ENCODE results near the gene NF1. TPM values are rescaled to one million over a fixed set of nuclear protein-coding genes. Genes with fewer than 3 reads are reported as not detected.
A peak's percentile ranks its signal among the peaks of the same experiment; 100 is the strongest.

NF1 gene
- total and polyA plus RNA-seq, 8 donors = 45.0 to 57.7 (median 52.0) TPM

GRCh38 chr17:31366088-31366487 lies 271.3 kb downstream of the NF1 start:
- Histone ChIP-seq H3K27ac (no peak overlapping the region), H3K4me3 (no peak overlapping the region), H3K4me1 (no peaks in the 10 kb centered on the region), H3K27me3 (no peaks in the 10 kb centered on the region), H3K9me3 (no peaks in the 10 kb centered on the region), H3K36me3 (peaks cover 0 to 19% of the 10 kb centered on the region in 2 donors)
- TF ChIP-seq CTCF (IDR thresholded peaks at IDR 0.05) = no peak
- intact Hi-C loops (cut with DNase I) = loop anchor here in 1 of 2 donors (10.0 kb wide), 1 partner anchor 131 kb away; no protein-coding TSS in a partner anchor
- ATAC-seq = no peak
- no peak for DNase-seq

GRCh38 chr17:31369266-31369665 lies 274.5 kb downstream of the NF1 start:
- Histone ChIP-seq H3K27me3 (no peaks in the 10 kb centered on the region), H3K9me3 (no peaks in the 10 kb centered on the region), H3K27ac (no peak overlapping the region), H3K4me1 (peaks cover 0 to 27% of the 10 kb centered on the region in 2 donors), H3K36me3 (peaks cover 0 to 6% of the 10 kb centered on the region in 2 donors), H3K4me3 (no peak overlapping the region)
- ATAC-seq (no peak), DNase-seq (peak in 1 of 4 donors; percentile 45)
- TF ChIP-seq CTCF (IDR thresholded peaks at IDR 0.05) = no peak
- intact Hi-C loops (cut with DNase I) = loop anchor here in 1 of 2 donors (10.0 kb wide), 1 partner anchor 134 kb away; no protein-coding TSS in a partner anchor

- peaks cover 0 to 31% of the 10 kb centered on the region in 2 donors for H3K4me1 ChIP-seq
- H3K36me3 ChIP-seq = peaks cover 0 to 8% of the 10 kb centered on the region in 2 donors
- TF ChIP-seq CTCF (IDR thresholded peaks at IDR 0.05) = no peak
- no peak for ATAC-seq
- no peak overlapping the region for H3K4me3 ChIP-seq
- no peak overlapping the region for H3K27ac ChIP-seq
- no peaks in the 10 kb centered on the region for H3K27me3 ChIP-seq
- intact Hi-C loops (cut with DNase I) = no loop called here
- no peaks in the 10 kb centered on the region for H3K9me3 ChIP-seq
- no peak for DNase-seq
Observed at GRCh38 chr17:31371511-31372097, 276.8 kb downstream of the NF1 start.

DNA sequence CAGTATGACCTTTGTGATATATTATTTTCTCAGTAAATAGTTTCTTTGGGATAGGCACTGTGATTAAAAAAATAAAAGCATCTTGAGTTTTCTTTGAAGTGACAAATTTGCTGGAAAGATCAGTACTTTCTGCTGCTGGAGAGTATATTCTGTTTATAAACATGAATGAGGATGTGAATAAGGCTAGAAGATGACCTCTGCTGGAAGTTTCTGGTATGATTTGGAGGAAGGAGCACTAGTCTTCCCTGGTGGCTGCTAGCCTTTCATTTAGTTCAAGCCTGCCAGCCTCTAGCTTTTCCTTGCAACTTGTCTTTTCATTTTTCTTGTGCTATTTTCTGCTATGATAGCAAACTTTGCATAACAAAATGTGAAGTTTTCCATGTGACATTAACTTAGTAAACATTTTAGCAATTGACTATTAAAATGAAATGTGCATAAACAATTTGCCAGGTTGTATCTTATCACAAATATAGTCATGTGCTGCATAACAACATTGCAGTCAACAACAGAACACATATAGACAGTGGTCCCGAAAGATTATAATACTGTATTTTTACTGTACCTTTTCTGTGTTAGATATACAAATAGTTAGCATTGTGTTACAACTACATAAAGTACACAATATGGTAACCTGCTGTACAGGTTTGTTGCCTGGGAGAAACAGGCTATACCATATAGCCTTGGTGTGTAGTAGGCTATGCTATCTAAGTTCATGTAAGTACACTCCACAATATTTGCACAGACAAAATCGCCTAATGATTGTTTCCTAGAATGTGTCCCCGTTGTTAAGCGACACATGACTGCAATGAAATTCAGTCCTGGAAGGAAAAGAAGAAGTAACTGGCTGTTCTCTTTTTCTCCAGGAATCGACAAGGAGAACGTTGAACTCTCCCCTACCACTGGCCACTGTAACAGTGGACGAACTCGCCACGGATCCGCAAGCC lies 278.6 kb downstream of the NF1 start:
- intact Hi-C loops (cut with DNase I) = no loop called here
- Histone ChIP-seq H3K27me3 (no peaks in the 10 kb centered on the region), H3K4me1 (peaks cover 0 to 31% of the 10 kb centered on the region in 2 donors), H3K4me3 (peak overlapping the region in 1 of 2 donors; percentile 8), H3K36me3 (peaks cover 0 to 8% of the 10 kb centered on the region in 2 donors), H3K9me3 (no peaks in the 10 kb centered on the region), H3K27ac (peak overlapping the region in 1 of 2 donors; percentile 83)
- peak; percentile 92 for ATAC-seq
- peak in 1 of 4 donors; percentile 58 for DNase-seq
- peak; percentile 52 to 60 for TF ChIP-seq CTCF (IDR thresholded peaks at IDR 0.05)

DNA sequence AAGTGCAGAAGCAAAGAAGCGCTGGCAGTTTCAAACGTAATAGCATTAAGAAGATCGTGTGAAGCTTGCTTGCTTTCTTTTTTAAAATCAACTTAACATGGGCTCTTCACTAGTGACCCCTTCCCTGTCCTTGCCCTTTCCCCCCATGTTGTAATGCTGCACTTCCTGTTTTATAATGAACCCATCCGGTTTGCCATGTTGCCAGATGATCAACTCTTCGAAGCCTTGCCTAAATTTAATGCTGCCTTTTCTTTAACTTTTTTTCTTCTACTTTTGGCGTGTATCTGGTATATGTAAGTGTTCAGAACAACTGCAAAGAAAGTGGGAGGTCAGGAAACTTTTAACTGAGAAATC lies 279.3 kb downstream of the NF1 start:
- Histone ChIP-seq H3K27ac (peak overlapping the region in 1 of 2 donors; percentile 83), H3K9me3 (no peaks in the 10 kb centered on the region), H3K4me1 (peaks cover 0 to 31% of the 10 kb centered on the region in 2 donors), H3K36me3 (peaks cover 0 to 8% of the 10 kb centered on the region in 2 donors), H3K27me3 (no peaks in the 10 kb centered on the region), H3K4me3 (peak overlapping the region in 1 of 2 donors; percentile 8)
- TF ChIP-seq CTCF (IDR thresholded peaks at IDR 0.05) = no peak
- intact Hi-C loops (cut with DNase I) = no loop called here
- no peak for DNase-seq
- ATAC-seq = peak; percentile 34
